Measurements from ENCODE around the gene LMF1.

GRCh38 chr16:1002399-1003166 is 31.8 kb upstream of the LMF1 start:
- TF ChIP-seq POLR2A (IDR thresholded peaks at IDR 0.05; ENCODE audit: extremely low read depth, insufficient read length) = no peak
- no peak for TF ChIP-seq CTCF (IDR thresholded peaks at IDR 0.05; ENCODE audit: low read depth, low read length)
